Endodermal cell (in vitro differentiated cells): Measurements from ENCODE around the gene NXNL1. TPM values are rescaled to one million over a fixed set of nuclear protein-coding genes. Genes with fewer than 3 reads are reported as not detected.

Experiments
- DNase-seq: peaks from one replicate; pipeline ENCODE4 v3.0.0-alpha.2; 2017
- H3K27ac ChIP-seq: 2 replicates; pipeline ENCODE4 v1.5.1; 2013; ENCODE audit warnings: mild to moderate bottlenecking, low read depth, low read length, moderate library complexity
- H3K27me3 ChIP-seq: 2 replicates; pipeline ENCODE4 v1.6.1; 2013; ENCODE audit warnings: mild to moderate bottlenecking, low read length, moderate library complexity; ENCODE audit not compliant: insufficient read depth, control insufficient read depth, poor library complexity, severe bottlenecking
- H3K36me3 ChIP-seq: 2 replicates; pipeline ENCODE4 v1.7.0; 2013; ENCODE audit warnings: mild to moderate bottlenecking, low read length, moderate library complexity; ENCODE audit not compliant: control insufficient read depth, insufficient read depth
- H3K4me1 ChIP-seq: one replicate; pipeline ENCODE4 v1.7.0; 2013; ENCODE audit warnings: low read length; ENCODE audit not compliant: control insufficient read depth, insufficient read depth
- H3K4me3 ChIP-seq: 2 replicates; pipeline ENCODE4 v1.5.1; 2013; ENCODE audit warnings: mild to moderate bottlenecking, low read length, moderate library complexity
- H3K9ac ChIP-seq: 2 replicates; pipeline ENCODE4 v1.6.1; 2013; ENCODE audit warnings: mild to moderate bottlenecking, low read length, moderate library complexity; ENCODE audit not compliant: poor library complexity, severe bottlenecking; ENCODE audit errors: extremely low read depth
- H3K9me3 ChIP-seq: 2 replicates; pipeline ENCODE4 v1.6.1; 2013; ENCODE audit warnings: mild to moderate bottlenecking, low read length, moderate library complexity; ENCODE audit not compliant: control insufficient read depth
- H3K27ac Mint-ChIP-seq: 2 replicates; pipeline ENCODE4 v1.8.0; 2020; ENCODE audit warnings: mixed read lengths
- H3K27me3 Mint-ChIP-seq: 2 replicates; pipeline ENCODE4 v1.8.0; 2021; ENCODE audit warnings: mild to moderate bottlenecking, mixed read lengths; ENCODE audit not compliant: insufficient read depth
- H3K36me3 Mint-ChIP-seq: 2 replicates; pipeline ENCODE4 v1.8.0; 2020; ENCODE audit warnings: low read depth, mixed read lengths
- H3K4me1 Mint-ChIP-seq: 2 replicates; pipeline ENCODE4 v1.8.0; 2020; ENCODE audit warnings: mixed read lengths
- H3K4me3 Mint-ChIP-seq: 2 replicates; pipeline ENCODE4 v1.8.0; 2020; ENCODE audit warnings: mild to moderate bottlenecking, moderate library complexity, mixed read lengths
- H3K9me3 Mint-ChIP-seq: 2 replicates; pipeline ENCODE4 v1.8.0; 2020; ENCODE audit warnings: mild to moderate bottlenecking, mixed read lengths
- CTCF ChIP-seq: fragments of 200-600 bp; sonication (generic); conservative IDR thresholded peaks from 2 replicates; pipeline ENCODE4 v1.5.0; 2021; ENCODE audit warnings: antibody characterized with exemption, mild to moderate bottlenecking
- WGBS, 2 experiments: methylation state at CpG; one replicate each; pipeline versions ENCODE4 v1.1.5 to v1.1.7; 2013; ENCODE audit warnings: missing lambda C conversion rate in 2 of 2, mixed read lengths in 1 of 2; ENCODE audit not compliant: insufficient coverage in 1 of 2, insufficient read length in 1 of 2; 5-methylcytosine and 5-hydroxymethylcytosine counted together
- total RNA-seq, 2 donors: library from RNA; stranded (reverse); fragmentation: NEBNext Ultra II Directional in 1 of 2; extraction: Animal tissue kit (Norgen Biotek cat#: 25700) in 1 of 2; gene quantifications; 2 replicates in 1 of 2; 3 replicates in 1 of 2; pipeline ENCODE4 v1.2.1, GENCODE V29; 2021

NXNL1 gene
- total RNA-seq, 2 donors from 2014 or later: not detected

DNA sequence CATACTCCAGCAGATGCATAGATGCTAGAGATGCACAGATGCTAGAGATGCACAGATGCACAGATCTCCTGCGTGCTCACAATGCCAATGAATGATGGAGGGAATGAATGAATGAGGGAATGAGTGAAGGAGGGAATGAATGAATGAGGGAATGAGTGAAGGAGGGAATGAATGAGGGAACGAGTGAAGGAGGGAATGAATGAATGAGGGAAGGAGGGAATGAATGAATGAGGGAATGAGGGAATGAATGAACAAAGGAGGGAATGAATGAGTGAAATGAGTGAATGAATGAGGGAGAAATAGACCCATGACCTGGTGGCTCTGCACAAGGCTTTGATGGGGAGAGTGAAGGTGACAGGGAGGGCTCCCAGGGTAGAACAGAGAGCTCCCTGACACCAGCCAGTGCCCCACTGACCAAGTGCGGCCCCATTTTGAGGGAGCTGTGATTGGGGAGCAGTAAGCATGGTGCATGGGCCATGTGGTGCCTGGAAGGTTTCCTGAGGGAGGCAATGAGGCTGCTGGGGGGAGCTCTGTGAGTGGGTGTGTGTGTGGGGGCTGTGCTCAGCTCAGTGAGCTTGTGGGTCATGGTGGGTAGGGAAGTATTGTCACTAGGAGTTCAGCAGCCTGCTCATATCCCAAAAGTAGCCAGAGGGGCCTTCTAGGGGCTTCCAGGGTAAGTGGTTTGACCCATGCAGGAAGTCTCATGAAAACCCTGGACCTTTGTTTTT, 22.3 kb upstream of the NXNL1 start:
- H3K36me3 ChIP-seq: no peaks in the 10 kb centered on the region
- no peak overlapping the region for H3K27ac ChIP-seq
- no peaks in the 10 kb centered on the region for H3K9me3 ChIP-seq
- H3K27ac Mint-ChIP-seq: no peak overlapping the region
- no peak overlapping the region for H3K4me3 ChIP-seq
- H3K4me1 ChIP-seq: no peaks in the 10 kb centered on the region
- H3K36me3 Mint-ChIP-seq: no peaks in the 10 kb centered on the region
- no peaks in the 10 kb centered on the region for H3K4me1 Mint-ChIP-seq
- no peak for DNase-seq
- H3K4me3 Mint-ChIP-seq: no peak overlapping the region
- H3K9ac ChIP-seq: no peak overlapping the region
- WGBS, 2 experiments: 79 to 91% methylated on average over 3 of the region's 3 CpGs
- no peak for TF ChIP-seq CTCF
- no peaks in the 10 kb centered on the region for H3K27me3 Mint-ChIP-seq
- H3K9me3 Mint-ChIP-seq: no peaks in the 10 kb centered on the region
- no peaks in the 10 kb centered on the region for H3K27me3 ChIP-seq

GRCh38 chr19:17481986-17482385, 21.3 kb upstream of the NXNL1 start:
- Histone ChIP-seq H3K9ac (no peak overlapping the region), H3K4me3 (no peak overlapping the region), H3K4me1 (no peaks in the 10 kb centered on the region), H3K36me3 (no peaks in the 10 kb centered on the region), H3K27ac (no peak overlapping the region), H3K27me3 (no peaks in the 10 kb centered on the region), H3K9me3 (no peaks in the 10 kb centered on the region)
- no peak for DNase-seq
- no peak overlapping the region for H3K4me3 Mint-ChIP-seq
- H3K36me3 Mint-ChIP-seq: no peaks in the 10 kb centered on the region
- WGBS, 2 experiments: 90 to 97% methylated on average over 11 to 13 of the region's 13 CpGs
- H3K4me1 Mint-ChIP-seq: no peaks in the 10 kb centered on the region
- no peaks in the 10 kb centered on the region for H3K9me3 Mint-ChIP-seq
- H3K27ac Mint-ChIP-seq: no peak overlapping the region
- no peak for TF ChIP-seq CTCF
- H3K27me3 Mint-ChIP-seq: no peaks in the 10 kb centered on the region

GRCh38 chr19:17479325-17479791, 18.6 kb upstream of the NXNL1 start:
- TF ChIP-seq CTCF: no peak
- Histone ChIP-seq H3K36me3 (no peaks in the 10 kb centered on the region), H3K4me3 (no peak overlapping the region), H3K27me3 (no peaks in the 10 kb centered on the region), H3K9ac (no peak overlapping the region), H3K4me1 (no peaks in the 10 kb centered on the region), H3K27ac (peak overlapping the region; percentile 52), H3K9me3 (no peaks in the 10 kb centered on the region)
- DNase-seq: no peak
- no peaks in the 10 kb centered on the region for H3K27me3 Mint-ChIP-seq
- 66 to 70% methylated on average over 5 to 6 of the region's 6 CpGs for WGBS, 2 experiments
- H3K36me3 Mint-ChIP-seq: no peaks in the 10 kb centered on the region
- no peaks in the 10 kb centered on the region for H3K9me3 Mint-ChIP-seq
- no peaks in the 10 kb centered on the region for H3K4me1 Mint-ChIP-seq
- H3K27ac Mint-ChIP-seq: no peak overlapping the region
- H3K4me3 Mint-ChIP-seq: no peak overlapping the region
